ENCODE data around the gene MDN1. TPM values are rescaled to one million over a fixed set of nuclear protein-coding genes. Genes with fewer than 3 reads are reported as not detected.

The MDN1 gene, protein sequence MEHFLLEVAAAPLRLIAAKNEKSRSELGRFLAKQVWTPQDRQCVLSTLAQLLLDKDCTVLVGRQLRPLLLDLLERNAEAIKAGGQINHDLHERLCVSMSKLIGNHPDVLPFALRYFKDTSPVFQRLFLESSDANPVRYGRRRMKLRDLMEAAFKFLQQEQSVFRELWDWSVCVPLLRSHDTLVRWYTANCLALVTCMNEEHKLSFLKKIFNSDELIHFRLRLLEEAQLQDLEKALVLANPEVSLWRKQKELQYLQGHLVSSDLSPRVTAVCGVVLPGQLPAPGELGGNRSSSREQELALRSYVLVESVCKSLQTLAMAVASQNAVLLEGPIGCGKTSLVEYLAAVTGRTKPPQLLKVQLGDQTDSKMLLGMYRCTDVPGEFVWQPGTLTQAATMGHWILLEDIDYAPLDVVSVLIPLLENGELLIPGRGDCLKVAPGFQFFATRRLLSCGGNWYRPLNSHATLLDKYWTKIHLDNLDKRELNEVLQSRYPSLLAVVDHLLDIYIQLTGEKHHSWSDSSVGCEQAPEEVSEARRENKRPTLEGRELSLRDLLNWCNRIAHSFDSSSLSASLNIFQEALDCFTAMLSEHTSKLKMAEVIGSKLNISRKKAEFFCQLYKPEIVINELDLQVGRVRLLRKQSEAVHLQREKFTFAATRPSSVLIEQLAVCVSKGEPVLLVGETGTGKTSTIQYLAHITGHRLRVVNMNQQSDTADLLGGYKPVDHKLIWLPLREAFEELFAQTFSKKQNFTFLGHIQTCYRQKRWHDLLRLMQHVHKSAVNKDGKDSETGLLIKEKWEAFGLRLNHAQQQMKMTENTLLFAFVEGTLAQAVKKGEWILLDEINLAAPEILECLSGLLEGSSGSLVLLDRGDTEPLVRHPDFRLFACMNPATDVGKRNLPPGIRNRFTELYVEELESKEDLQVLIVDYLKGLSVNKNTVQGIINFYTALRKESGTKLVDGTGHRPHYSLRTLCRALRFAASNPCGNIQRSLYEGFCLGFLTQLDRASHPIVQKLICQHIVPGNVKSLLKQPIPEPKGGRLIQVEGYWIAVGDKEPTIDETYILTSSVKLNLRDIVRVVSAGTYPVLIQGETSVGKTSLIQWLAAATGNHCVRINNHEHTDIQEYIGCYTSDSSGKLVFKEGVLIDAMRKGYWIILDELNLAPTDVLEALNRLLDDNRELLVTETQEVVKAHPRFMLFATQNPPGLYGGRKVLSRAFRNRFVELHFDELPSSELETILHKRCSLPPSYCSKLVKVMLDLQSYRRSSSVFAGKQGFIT (N-terminal part only)
- total RNA-seq (2022) (50.0 and 54.0 TPM in 2 replicates), Bru-seq, nascent RNA (percentile 83 among the genes with signal in this experiment), BruChase-seq, experiment 1, labeled RNA remaining after a 6-hour chase (percentile 84 among the genes with signal in this experiment), BruChase-seq, experiment 2, labeled RNA remaining after a 2-hour chase (percentile 84 among the genes with signal in this experiment)
- long read RNA-seq, partial matches to known transcripts: 11 of 16 reads
- long read RNA-seq, other reads (novel, unspliced or antisense): 5 of 16 reads

DNA sequence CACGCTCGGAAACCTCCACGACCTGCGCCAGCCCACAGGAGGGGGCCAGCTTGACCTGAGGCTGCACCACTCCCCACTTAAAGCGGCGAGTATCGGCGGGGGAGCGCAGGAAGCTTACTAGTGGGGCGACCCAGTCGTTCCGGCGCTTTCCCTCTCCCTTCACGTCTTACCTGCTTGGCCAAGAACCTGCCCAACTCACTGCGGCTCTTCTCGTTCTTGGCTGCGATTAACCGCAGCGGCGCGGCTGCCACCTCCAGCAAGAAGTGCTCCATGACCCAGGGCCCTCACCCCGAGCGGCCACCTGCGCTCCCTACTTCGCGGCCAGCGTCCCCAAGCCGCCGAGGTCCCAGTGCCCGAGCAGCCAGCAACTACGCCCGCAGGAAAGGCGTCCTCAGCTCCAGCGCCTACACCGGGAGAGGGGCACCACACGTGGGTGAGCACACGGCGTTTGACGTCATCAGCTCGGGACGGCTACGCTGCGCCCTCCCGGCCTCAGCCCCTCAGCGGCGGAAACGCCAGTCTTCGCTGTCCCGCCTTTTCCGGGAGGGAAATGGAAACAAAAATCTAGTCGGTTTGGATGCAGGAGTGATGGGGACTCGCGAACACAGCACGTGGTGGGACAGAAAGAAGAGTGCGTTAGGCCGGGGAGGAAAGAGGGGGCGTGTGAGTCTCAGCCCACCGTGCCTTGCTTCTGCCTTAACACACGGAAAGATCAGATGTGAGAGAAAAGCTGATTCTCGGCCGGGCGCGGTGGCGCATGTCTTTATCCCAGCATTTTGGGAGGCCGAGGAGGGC lies at the start of gene MDN1:
TSS of gene MDN1 (minus strand) at position 459 of the 795 bp plus-strand sequence. CDS start at position 272, 187 bp downstream.
- Mint-ChIP-seq H3K27ac (ENCODE audit: unreplicated experiment) (peak within 1 kb of the TSS; percentile 87), H3K4me3 (ENCODE audit: low read depth, unreplicated experiment) (peak within 1 kb of the TSS; percentile 82), H3K9me3 (ENCODE audit: low read depth, unreplicated experiment) (no peaks in the 10 kb centered on the region), H3K4me1 (ENCODE audit: low read depth, unreplicated experiment) (peaks cover 13% of the 10 kb centered on the region), H3K27me3 (ENCODE audit: unreplicated experiment) (no peaks in the 10 kb centered on the region), H3K36me3 (ENCODE audit: insufficient read depth, unreplicated experiment) (peaks cover 28% of the 10 kb centered on the region)
- peak; percentile 92 for DNase-seq
- CTCF ChIA-PET: interaction anchor here (0.5 to 2.1 kb wide), 2 partner anchors 10 to 23 kb away, joined by 4 to 10 read pairs; partner anchors contain the start of gene CASP8AP2
- TF ChIP-seq, protein P1, sequence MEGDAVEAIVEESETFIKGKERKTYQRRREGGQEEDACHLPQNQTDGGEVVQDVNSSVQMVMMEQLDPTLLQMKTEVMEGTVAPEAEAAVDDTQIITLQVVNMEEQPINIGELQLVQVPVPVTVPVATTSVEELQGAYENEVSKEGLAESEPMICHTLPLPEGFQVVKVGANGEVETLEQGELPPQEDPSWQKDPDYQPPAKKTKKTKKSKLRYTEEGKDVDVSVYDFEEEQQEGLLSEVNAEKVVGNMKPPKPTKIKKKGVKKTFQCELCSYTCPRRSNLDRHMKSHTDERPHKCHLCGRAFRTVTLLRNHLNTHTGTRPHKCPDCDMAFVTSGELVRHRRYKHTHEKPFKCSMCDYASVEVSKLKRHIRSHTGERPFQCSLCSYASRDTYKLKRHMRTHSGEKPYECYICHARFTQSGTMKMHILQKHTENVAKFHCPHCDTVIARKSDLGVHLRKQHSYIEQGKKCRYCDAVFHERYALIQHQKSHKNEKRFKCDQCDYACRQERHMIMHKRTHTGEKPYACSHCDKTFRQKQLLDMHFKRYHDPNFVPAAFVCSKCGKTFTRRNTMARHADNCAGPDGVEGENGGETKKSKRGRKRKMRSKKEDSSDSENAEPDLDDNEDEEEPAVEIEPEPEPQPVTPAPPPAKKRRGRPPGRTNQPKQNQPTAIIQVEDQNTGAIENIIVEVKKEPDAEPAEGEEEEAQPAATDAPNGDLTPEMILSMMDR (IDR thresholded peaks at IDR 0.05; ENCODE audit: unreplicated experiment): no peak
- no TSS peak for BruUV-seq (replicated peaks)
- intact Hi-C loops (cut with micrococcal nuclease; ENCODE audit: unreplicated experiment): no loop called here

DNA sequence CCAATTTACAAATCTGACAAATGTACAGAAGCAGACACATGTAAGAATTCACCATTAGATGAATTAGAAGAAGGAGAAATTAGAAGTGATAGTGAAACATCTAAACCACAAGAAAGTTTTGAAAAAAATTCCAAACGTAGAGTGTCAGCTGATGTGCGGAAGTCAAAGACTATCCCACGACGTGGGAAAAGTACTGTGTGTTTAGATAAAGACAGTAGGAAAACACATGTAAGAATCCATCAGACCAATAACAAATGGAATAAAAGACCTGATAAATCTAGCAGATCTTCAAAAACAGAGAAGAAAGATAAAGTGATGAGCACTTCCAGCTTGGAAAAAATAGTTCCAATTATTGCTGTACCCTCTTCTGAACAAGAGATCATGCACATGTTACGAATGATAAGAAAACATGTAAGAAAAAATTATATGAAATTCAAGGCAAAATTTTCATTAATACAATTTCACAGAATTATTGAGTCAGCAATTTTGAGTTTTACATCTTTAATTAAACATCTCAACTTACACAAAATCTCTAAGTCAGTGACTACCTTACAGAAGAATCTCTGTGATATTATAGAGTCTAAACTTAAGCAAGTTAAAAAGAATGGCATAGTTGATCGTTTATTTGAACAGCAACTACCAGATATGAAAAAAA lies 46.6 kb upstream of the MDN1 start:
- peaks cover 4% of the 10 kb centered on the region for H3K9me3 Mint-ChIP-seq (ENCODE audit: low read depth, unreplicated experiment)
- no peak overlapping the region for H3K27ac Mint-ChIP-seq (ENCODE audit: unreplicated experiment)
- H3K4me1 Mint-ChIP-seq (ENCODE audit: low read depth, unreplicated experiment): no peaks in the 10 kb centered on the region
- intact Hi-C loops (cut with micrococcal nuclease; ENCODE audit: unreplicated experiment): no loop called here
- TF ChIP-seq, protein P1 (IDR thresholded peaks at IDR 0.05; ENCODE audit: unreplicated experiment): no peak
- no peaks in the 10 kb centered on the region for H3K27me3 Mint-ChIP-seq (ENCODE audit: unreplicated experiment)
- no peak for DNase-seq
- H3K36me3 Mint-ChIP-seq (ENCODE audit: insufficient read depth, unreplicated experiment): peaks cover 34% of the 10 kb centered on the region
- BruUV-seq (replicated peaks): no TSS peak
- H3K4me3 Mint-ChIP-seq (ENCODE audit: low read depth, unreplicated experiment): no peak overlapping the region
- CTCF ChIA-PET: no interaction called here

DNA sequence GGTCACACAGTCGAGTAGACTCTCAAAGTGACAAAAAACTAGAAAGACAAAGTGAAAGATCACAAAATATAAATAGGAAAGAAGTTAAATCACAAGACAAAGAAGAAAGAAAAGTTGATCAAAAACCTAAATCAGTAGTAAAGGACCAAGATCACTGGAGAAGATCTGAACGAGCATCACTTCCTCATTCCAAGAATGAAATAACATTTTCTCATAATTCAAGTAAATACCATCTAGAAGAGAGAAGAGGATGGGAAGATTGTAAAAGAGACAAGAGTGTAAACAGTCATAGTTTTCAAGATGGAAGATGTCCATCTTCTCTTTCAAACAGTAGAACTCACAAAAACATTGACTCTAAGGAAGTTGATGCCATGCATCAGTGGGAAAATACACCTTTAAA lies 43.1 kb upstream of the MDN1 start:
- Mint-ChIP-seq H3K36me3 (ENCODE audit: insufficient read depth, unreplicated experiment) (peaks cover 55% of the 10 kb centered on the region), H3K27ac (ENCODE audit: unreplicated experiment) (no peak overlapping the region), H3K4me1 (ENCODE audit: low read depth, unreplicated experiment) (no peaks in the 10 kb centered on the region), H3K4me3 (ENCODE audit: low read depth, unreplicated experiment) (no peak overlapping the region), H3K9me3 (ENCODE audit: low read depth, unreplicated experiment) (peaks cover 4% of the 10 kb centered on the region), H3K27me3 (ENCODE audit: unreplicated experiment) (no peaks in the 10 kb centered on the region)
- TF ChIP-seq, protein P1 (IDR thresholded peaks at IDR 0.05; ENCODE audit: unreplicated experiment): no peak
- intact Hi-C loops (cut with micrococcal nuclease; ENCODE audit: unreplicated experiment): no loop called here
- no peak for DNase-seq
- TSS peak; percentile 54 for BruUV-seq (replicated peaks)
- CTCF ChIA-PET: no interaction called here

Measured in Calu3 (cell line).